ENCODE measurements around the gene POLH. TPM values are rescaled to one million over a fixed set of nuclear protein-coding genes. Genes with fewer than 3 reads are reported as not detected.

POLH gene
- total and polyA plus RNA-seq, 4 experiments from 2014 or later = 8.2 to 31.9 (median 25.1) TPM

- Mint-ChIP-seq H3K36me3 (peaks cover 28 to 67% of the 10 kb centered on the region in 2 donors), H3K4me3 (no peak overlapping the region), H3K27ac (peak overlapping the region in 3 of 7 donors; percentile 48 to 78 (median 77)), H3K9me3 (no peaks in the 10 kb centered on the region), H3K27me3 (no peaks in the 10 kb centered on the region), H3K4me1 (peaks cover 21 to 31% (median 25%) of the 10 kb centered on the region in 4 donors)
- ChIA-PET CTCF (ENCODE audit: partially characterized antibody) (no interaction called here), POLR2A (ENCODE audit: partially characterized antibody) (interaction anchor here (0.6 to 1.0 kb wide), 2 partner anchors 22 to 623 kb away, joined by 3 to 4 read pairs; partner anchors contain the start of gene HSP90AB1)
- no peak overlapping the region for H3K4me3 ChIP-seq (ENCODE audit: low read length in 2 of 2)
- H3K9me3 ChIP-seq (ENCODE audit: control insufficient read depth in 1 of 2, low read length in 2 of 2) = no peaks in the 10 kb centered on the region
- no peaks in the 10 kb centered on the region for H3K27me3 ChIP-seq (ENCODE audit: insufficient read depth, low read length)
- H3K36me3 ChIP-seq (ENCODE audit: insufficient read depth, low read length) = peaks cover 65% of the 10 kb centered on the region
- peaks cover 25% of the 10 kb centered on the region for H3K4me1 ChIP-seq (ENCODE audit: insufficient read depth, low read length)
- H3K27ac ChIP-seq (ENCODE audit: low read depth, low read length) = no peak overlapping the region
- DNase-seq = no peak
- intact Hi-C loops (cut with micrococcal nuclease) = no loop called here
Observed at GRCh38 chr6:43623880-43624785, 48.1 kb downstream of the POLH start.

GRCh38 chr6:43624786-43625288, 48.9 kb downstream of the POLH start:
- Histone ChIP-seq H3K9me3 (ENCODE audit: control insufficient read depth in 1 of 2, low read length in 2 of 2) (no peaks in the 10 kb centered on the region), H3K27me3 (ENCODE audit: insufficient read depth, low read length) (no peaks in the 10 kb centered on the region), H3K36me3 (ENCODE audit: insufficient read depth, low read length) (peaks cover 59% of the 10 kb centered on the region), H3K4me1 (ENCODE audit: insufficient read depth, low read length) (peaks cover 26% of the 10 kb centered on the region), H3K27ac (ENCODE audit: low read depth, low read length) (no peak overlapping the region), H3K4me3 (ENCODE audit: low read length in 2 of 2) (no peak overlapping the region)
- intact Hi-C loops (cut with micrococcal nuclease) = no loop called here
- no peaks in the 10 kb centered on the region for H3K27me3 Mint-ChIP-seq
- DNase-seq = no peak
- peaks cover 28 to 65% of the 10 kb centered on the region in 2 donors for H3K36me3 Mint-ChIP-seq
- H3K27ac Mint-ChIP-seq = peak overlapping the region in 4 of 7 donors; percentile 9 to 61 (median 48)
- H3K4me1 Mint-ChIP-seq = peaks cover 22 to 38% (median 25%) of the 10 kb centered on the region in 4 donors
- ChIA-PET POLR2A (ENCODE audit: partially characterized antibody) (interaction anchor here (0.6 to 1.4 kb wide), 2 partner anchors 10 to 21 kb away, joined by 3 read pairs; partner anchors contain the start of gene MAD2L1BP), CTCF (ENCODE audit: partially characterized antibody) (no interaction called here)
- H3K4me3 Mint-ChIP-seq = no peak overlapping the region
- H3K9me3 Mint-ChIP-seq = no peaks in the 10 kb centered on the region

- H3K27ac ChIP-seq (ENCODE audit: low read depth, low read length) = no peak overlapping the region
- H3K36me3 Mint-ChIP-seq = peaks cover 28 to 61% of the 10 kb centered on the region in 2 donors
- H3K9me3 Mint-ChIP-seq = no peaks in the 10 kb centered on the region
- no peaks in the 10 kb centered on the region for H3K27me3 Mint-ChIP-seq
- DNase-seq = no peak
- H3K4me1 ChIP-seq (ENCODE audit: insufficient read depth, low read length) = peaks cover 32% of the 10 kb centered on the region
- intact Hi-C loops (cut with micrococcal nuclease) = no loop called here
- ChIA-PET POLR2A (ENCODE audit: partially characterized antibody) (interaction anchor here (0.5 to 1.4 kb wide), 2 partner anchors 7 to 10 kb away, joined by 3 read pairs; partner anchors contain the start of gene MAD2L1BP), CTCF (ENCODE audit: partially characterized antibody) (no interaction called here)
- no peak overlapping the region for H3K4me3 ChIP-seq (ENCODE audit: low read length in 2 of 2)
- peaks cover 27 to 44% (median 31%) of the 10 kb centered on the region in 4 donors for H3K4me1 Mint-ChIP-seq
- H3K4me3 Mint-ChIP-seq = no peak overlapping the region
- no peaks in the 10 kb centered on the region for H3K27me3 ChIP-seq (ENCODE audit: insufficient read depth, low read length)
- peaks cover 55% of the 10 kb centered on the region for H3K36me3 ChIP-seq (ENCODE audit: insufficient read depth, low read length)
- peak overlapping the region in 3 of 7 donors; percentile 32 to 86 (median 61) for H3K27ac Mint-ChIP-seq
- H3K9me3 ChIP-seq (ENCODE audit: control insufficient read depth in 1 of 2, low read length in 2 of 2) = no peaks in the 10 kb centered on the region
Observed at GRCh38 chr6:43625393-43625992, 49.5 kb downstream of the POLH start.

- Histone ChIP-seq H3K27ac (ENCODE audit: low read depth, low read length) (no peak overlapping the region), H3K4me1 (ENCODE audit: insufficient read depth, low read length) (peaks cover 32% of the 10 kb centered on the region), H3K9me3 (ENCODE audit: control insufficient read depth in 1 of 2, low read length in 2 of 2) (no peaks in the 10 kb centered on the region), H3K27me3 (ENCODE audit: insufficient read depth, low read length) (no peaks in the 10 kb centered on the region), H3K36me3 (ENCODE audit: insufficient read depth, low read length) (peaks cover 40% of the 10 kb centered on the region), H3K4me3 (ENCODE audit: low read length in 2 of 2) (peak overlapping the region in 1 of 2 donors; percentile 37)
- ChIA-PET CTCF (ENCODE audit: partially characterized antibody) (interaction anchor here (0.6 kb wide), 2 partner anchors 8 to 57 kb away, joined by 3 read pairs; no protein-coding TSS in a partner anchor), POLR2A (ENCODE audit: partially characterized antibody) (interaction anchor here (0.7 to 1.3 kb wide), 3 partner anchors 9 to 620 kb away, joined by 3 to 7 read pairs (median 4); partner anchors contain the start of genes HSP90AB1 and MAD2L1BP)
- Mint-ChIP-seq H3K9me3 (no peaks in the 10 kb centered on the region), H3K4me1 (peaks cover 28 to 46% (median 31%) of the 10 kb centered on the region in 4 donors), H3K27ac (peak overlapping the region; percentile 12 to 99 (median 75)), H3K27me3 (no peaks in the 10 kb centered on the region), H3K4me3 (peak overlapping the region; percentile 22 to 73 (median 62)), H3K36me3 (peaks cover 21 to 49% of the 10 kb centered on the region in 2 donors)
- intact Hi-C loops (cut with micrococcal nuclease) = no loop called here
- DNase-seq = no peak
Observed at GRCh38 chr6:43627008-43627825, 51.2 kb downstream of the POLH start.

GRCh38 chr6:43628393-43629103, 52.6 kb downstream of the POLH start:
- peak; percentile 41 to 69 (median 52) for DNase-seq
- no peaks in the 10 kb centered on the region for H3K9me3 Mint-ChIP-seq
- POLR2A ChIA-PET (ENCODE audit: partially characterized antibody) = interaction anchor here (0.7 to 3.0 kb wide), 15 partner anchors 9 to 1736 kb away, joined by 3 to 28 read pairs (median 5); partner anchors contain the start of genes HSP90AB1, KLHDC3, MEA1 and MRPS18A

More at GRCh38 chr6:43628393-43629103, 52.6 kb downstream of the POLH start:
- intact Hi-C loops (cut with micrococcal nuclease) = loop anchor here (1.0 to 2.0 kb wide), 4 partner anchors 52 to 1841 kb away; partner anchors contain the start of genes ABCC10, POLH, POLR1C and TOMM6
- CTCF ChIA-PET (ENCODE audit: partially characterized antibody) = interaction anchor here (0.9 to 1.7 kb wide), 5 partner anchors 11 to 43 kb away, joined by 3 to 10 read pairs (median 3); no protein-coding TSS in a partner anchor
- Histone ChIP-seq H3K4me3 (ENCODE audit: low read length in 2 of 2) (peak overlapping the region; percentile 75 to 94), H3K27ac (ENCODE audit: low read depth, low read length) (peak overlapping the region; percentile 70), H3K9me3 (ENCODE audit: control insufficient read depth in 1 of 2, low read length in 2 of 2) (no peaks in the 10 kb centered on the region), H3K36me3 (ENCODE audit: insufficient read depth, low read length) (peaks cover 29% of the 10 kb centered on the region), H3K4me1 (ENCODE audit: insufficient read depth, low read length) (peaks cover 32% of the 10 kb centered on the region), H3K27me3 (ENCODE audit: insufficient read depth, low read length) (no peaks in the 10 kb centered on the region)
- H3K27ac Mint-ChIP-seq = peak overlapping the region; percentile 97 to 99 (median 98)
- H3K4me1 Mint-ChIP-seq = peaks cover 27 to 44% (median 31%) of the 10 kb centered on the region in 4 donors
- no peaks in the 10 kb centered on the region for H3K27me3 Mint-ChIP-seq
- peak overlapping the region; percentile 98 to 100 (median 99) for H3K4me3 Mint-ChIP-seq
- H3K36me3 Mint-ChIP-seq = peaks cover 11 to 38% of the 10 kb centered on the region in 2 donors
